Gastrocnemius medialis (tissue), 4 donors: ENCODE results near the gene DNAH3.

Experiments
- POLR2A ChIP-seq, 2 donors: fragments of 450-650 bp; IDR thresholded peaks; one replicate each; pipeline ENCODE4 v1.6.1; 2017; ENCODE audit warnings: antibody characterized with exemption in 2 of 2, mild to moderate bottlenecking in 2 of 2, moderate library complexity in 2 of 2
- TF ChIP-seq, protein P1 (sequence below), 5 experiments: fragments of 450-650 bp in 3 of 5; fragments of 200-600 bp in 2 of 5; sonication (generic) in 2 of 5; IDR thresholded peaks in 4 of 5; conservative IDR thresholded peaks in 1 of 5; 1 replicate in 4 of 5; 2 replicates in 1 of 5; pipeline ENCODE4 v1.5.1; 2016 to 2019; ENCODE audit warnings: antibody characterized with exemption in 5 of 5, mild to moderate bottlenecking in 3 of 5, moderate library complexity in 3 of 5

DNA sequence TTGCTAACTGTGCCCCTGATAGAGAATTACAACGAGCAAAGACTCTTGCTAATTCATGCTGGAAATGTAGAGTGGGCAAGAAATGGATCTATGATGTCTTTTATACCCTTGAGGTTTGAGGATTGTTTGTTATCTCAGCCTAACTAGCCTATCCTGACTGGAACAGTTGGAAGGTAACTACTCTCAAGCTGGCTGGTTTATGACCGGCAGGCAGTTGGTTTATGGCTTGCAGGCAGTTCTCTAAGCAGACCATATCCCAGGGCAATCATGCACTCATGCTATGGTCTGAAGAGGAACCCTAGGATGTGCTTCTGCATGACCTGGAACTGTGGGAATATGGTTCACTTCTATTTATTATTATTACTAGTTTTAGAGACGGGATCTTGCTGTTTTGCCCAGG, 201.0 kb downstream of the DNAH3 start:
- TF ChIP-seq POLR2A (IDR thresholded peaks at IDR 0.05), result no peak
- TF ChIP-seq, protein P1, sequence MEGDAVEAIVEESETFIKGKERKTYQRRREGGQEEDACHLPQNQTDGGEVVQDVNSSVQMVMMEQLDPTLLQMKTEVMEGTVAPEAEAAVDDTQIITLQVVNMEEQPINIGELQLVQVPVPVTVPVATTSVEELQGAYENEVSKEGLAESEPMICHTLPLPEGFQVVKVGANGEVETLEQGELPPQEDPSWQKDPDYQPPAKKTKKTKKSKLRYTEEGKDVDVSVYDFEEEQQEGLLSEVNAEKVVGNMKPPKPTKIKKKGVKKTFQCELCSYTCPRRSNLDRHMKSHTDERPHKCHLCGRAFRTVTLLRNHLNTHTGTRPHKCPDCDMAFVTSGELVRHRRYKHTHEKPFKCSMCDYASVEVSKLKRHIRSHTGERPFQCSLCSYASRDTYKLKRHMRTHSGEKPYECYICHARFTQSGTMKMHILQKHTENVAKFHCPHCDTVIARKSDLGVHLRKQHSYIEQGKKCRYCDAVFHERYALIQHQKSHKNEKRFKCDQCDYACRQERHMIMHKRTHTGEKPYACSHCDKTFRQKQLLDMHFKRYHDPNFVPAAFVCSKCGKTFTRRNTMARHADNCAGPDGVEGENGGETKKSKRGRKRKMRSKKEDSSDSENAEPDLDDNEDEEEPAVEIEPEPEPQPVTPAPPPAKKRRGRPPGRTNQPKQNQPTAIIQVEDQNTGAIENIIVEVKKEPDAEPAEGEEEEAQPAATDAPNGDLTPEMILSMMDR (IDR thresholded peaks at IDR 0.05 in 4 of 5, conservative IDR thresholded peaks at IDR 0.05 in 1 of 5), result no peak
